Cardiac muscle cell (in vitro differentiated cells and primary cell): ENCODE data around the gene FETUB. TPM values are rescaled to one million over a fixed set of nuclear protein-coding genes. Genes with fewer than 3 reads are reported as not detected.

ENCODE experiments used
- DNase-seq, 2 donors: peaks; one replicate each; pipeline versions ENCODE4 v3.0.0 to v3.0.0-alpha.2; 2010 to 2017; ENCODE audit warnings: low read depth in 1 of 2, low spot score in 1 of 2
- H3K27ac ChIP-seq: fragments of 200-600 bp; sonication (generic); 2 replicates; pipeline ENCODE4 v1.5.1; 2016
- H3K27me3 ChIP-seq: fragments of 200-600 bp; sonication (generic); 2 replicates; pipeline ENCODE4 v1.6.0; 2016; ENCODE audit warnings: control low read depth
- H3K36me3 ChIP-seq: fragments of 200-600 bp; sonication (generic); 2 replicates; pipeline ENCODE4 v1.5.1; 2016; ENCODE audit warnings: control low read depth
- H3K4me1 ChIP-seq: fragments of 200-600 bp; sonication (generic); 2 replicates; pipeline ENCODE4 v1.8.1; 2017; ENCODE audit warnings: low read depth, mild to moderate bottlenecking, mixed run types
- H3K4me3 ChIP-seq: fragments of 200-600 bp; sonication (generic); 2 replicates; pipeline ENCODE4 v1.5.1; 2016; ENCODE audit warnings: mild to moderate bottlenecking
- H3K9me3 ChIP-seq: fragments of 200-600 bp; sonication (generic); 2 replicates; pipeline ENCODE4 v1.5.1; 2017; ENCODE audit warnings: low read depth, mild to moderate bottlenecking, control low read depth
- CTCF ChIP-seq: IDR thresholded peaks from 2 replicates; pipeline ENCODE4 v1.5.1; 2012; ENCODE audit warnings: low read depth, mild to moderate bottlenecking, low read length
- polyA plus RNA-seq: library from polyadenylated mRNA; unstranded; fragments of >200 nt; fragmentation: Nextera tagmentation; extraction: Ambion mirVana; gene quantifications from 2 replicates; pipeline ENCODE4 v1.2.1, GENCODE V29; 2016
- total RNA-seq: library from RNA; depleted of rRNA; stranded (reverse); fragments of >200 nt; gene quantifications from 2 replicates; pipeline ENCODE4 v1.2.3, GENCODE V29; 2016

Gene FETUB
- total and polyA plus RNA-seq, 2 experiments from 2014 or later = not detected

- Histone ChIP-seq H3K4me1 (no peaks in the 10 kb centered on the region), H3K27me3 (peaks cover 4% of the 10 kb centered on the region), H3K4me3 (no peak overlapping the region), H3K9me3 (no peaks in the 10 kb centered on the region), H3K36me3 (no peaks in the 10 kb centered on the region), H3K27ac (no peak overlapping the region)
- TF ChIP-seq CTCF = no peak
- no peak for DNase-seq
These were observed 39.3 kb upstream of the FETUB start for GRCh38 chr3:186600896-186601295.

- no peak for DNase-seq
- Histone ChIP-seq H3K27me3 (peaks cover 4% of the 10 kb centered on the region), H3K4me3 (no peak overlapping the region), H3K36me3 (no peaks in the 10 kb centered on the region), H3K27ac (no peak overlapping the region), H3K9me3 (no peaks in the 10 kb centered on the region), H3K4me1 (no peaks in the 10 kb centered on the region)
- no peak for TF ChIP-seq CTCF
These were observed 37.0 kb upstream of the FETUB start for GRCh38 chr3:186603159-186603558.

- H3K27ac ChIP-seq = no peak overlapping the region
- H3K4me3 ChIP-seq = no peak overlapping the region
- no peak for DNase-seq
- H3K4me1 ChIP-seq = no peaks in the 10 kb centered on the region
- peaks cover 4% of the 10 kb centered on the region for H3K27me3 ChIP-seq
- H3K36me3 ChIP-seq = no peaks in the 10 kb centered on the region
- no peaks in the 10 kb centered on the region for H3K9me3 ChIP-seq
- no peak for TF ChIP-seq CTCF
These were observed 35.1 kb upstream of the FETUB start for GRCh38 chr3:186605078-186605477.

- H3K9me3 ChIP-seq = no peaks in the 10 kb centered on the region
- H3K27ac ChIP-seq = no peak overlapping the region
- no peaks in the 10 kb centered on the region for H3K36me3 ChIP-seq
- H3K4me3 ChIP-seq = no peak overlapping the region
- H3K4me1 ChIP-seq = no peaks in the 10 kb centered on the region
- no peaks in the 10 kb centered on the region for H3K27me3 ChIP-seq
- no peak for TF ChIP-seq CTCF
- DNase-seq = no peak
These were observed 34.3 kb upstream of the FETUB start for GRCh38 chr3:186605561-186606545.

- no peak for DNase-seq
- H3K4me1 ChIP-seq = no peaks in the 10 kb centered on the region
- H3K27ac ChIP-seq = no peak overlapping the region
- TF ChIP-seq CTCF = no peak
- H3K36me3 ChIP-seq = no peaks in the 10 kb centered on the region
- no peaks in the 10 kb centered on the region for H3K27me3 ChIP-seq
- H3K4me3 ChIP-seq = no peak overlapping the region
- H3K9me3 ChIP-seq = no peaks in the 10 kb centered on the region
These were observed 31.5 kb upstream of the FETUB start for GRCh38 chr3:186608624-186609215.
